Choroid plexus epithelial cell (primary cell): Measurements from ENCODE around the gene TMPRSS7.
A peak's percentile ranks its signal among the peaks of the same experiment; 100 is the strongest.
"Not testable (repeated sequence)": the region's sequence is repeated elsewhere in the genome, so short reads cannot be mapped to it uniquely, and the experiment has no call there.

Experiments
- DNase-seq: peaks from one replicate; pipeline ENCODE4 v3.0.0-alpha.2; 2010; ENCODE audit warnings: low read depth
- H3K4me3 ChIP-seq: 2 replicates; pipeline ENCODE4 v1.5.1; 2011; ENCODE audit warnings: low read depth, mild to moderate bottlenecking, control low read depth, low read length, moderate library complexity
- TF ChIP-seq, protein P1 (sequence below): conservative IDR thresholded peaks from 2 replicates; pipeline ENCODE4 v1.5.1; 2011; ENCODE audit warnings: low read depth, mild to moderate bottlenecking, control low read depth, inconsistent platforms, low read length, moderate library complexity

Gene TMPRSS7

GRCh38 chr3:112020674-112021085, 13.9 kb upstream of the TMPRSS7 start:
- DNase-seq = no peak

DNA sequence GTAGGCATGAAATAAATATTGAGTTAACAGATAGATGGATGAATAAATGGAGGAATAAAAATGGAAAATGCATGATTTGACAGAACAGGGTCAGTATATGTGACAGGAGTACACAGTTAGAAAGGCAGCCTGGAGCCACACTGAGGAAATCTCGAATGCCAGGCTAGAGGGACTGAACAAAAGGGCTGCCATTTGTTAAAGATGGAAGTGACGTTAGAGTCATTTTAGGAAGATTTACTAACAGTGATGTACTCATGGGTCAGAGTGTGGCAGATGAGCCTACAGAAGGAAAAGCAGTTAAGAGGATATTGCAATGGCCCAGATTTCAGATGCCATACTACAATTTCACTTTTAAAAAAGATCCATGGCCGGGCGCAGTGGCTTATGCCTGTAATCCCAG, 7.4 kb upstream of the TMPRSS7 start:
- DNase-seq = no peak
- TF ChIP-seq, protein P1, sequence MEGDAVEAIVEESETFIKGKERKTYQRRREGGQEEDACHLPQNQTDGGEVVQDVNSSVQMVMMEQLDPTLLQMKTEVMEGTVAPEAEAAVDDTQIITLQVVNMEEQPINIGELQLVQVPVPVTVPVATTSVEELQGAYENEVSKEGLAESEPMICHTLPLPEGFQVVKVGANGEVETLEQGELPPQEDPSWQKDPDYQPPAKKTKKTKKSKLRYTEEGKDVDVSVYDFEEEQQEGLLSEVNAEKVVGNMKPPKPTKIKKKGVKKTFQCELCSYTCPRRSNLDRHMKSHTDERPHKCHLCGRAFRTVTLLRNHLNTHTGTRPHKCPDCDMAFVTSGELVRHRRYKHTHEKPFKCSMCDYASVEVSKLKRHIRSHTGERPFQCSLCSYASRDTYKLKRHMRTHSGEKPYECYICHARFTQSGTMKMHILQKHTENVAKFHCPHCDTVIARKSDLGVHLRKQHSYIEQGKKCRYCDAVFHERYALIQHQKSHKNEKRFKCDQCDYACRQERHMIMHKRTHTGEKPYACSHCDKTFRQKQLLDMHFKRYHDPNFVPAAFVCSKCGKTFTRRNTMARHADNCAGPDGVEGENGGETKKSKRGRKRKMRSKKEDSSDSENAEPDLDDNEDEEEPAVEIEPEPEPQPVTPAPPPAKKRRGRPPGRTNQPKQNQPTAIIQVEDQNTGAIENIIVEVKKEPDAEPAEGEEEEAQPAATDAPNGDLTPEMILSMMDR = no peak
- H3K4me3 ChIP-seq = no peak overlapping the region

More at GRCh38 chr3:112020674-112021085, 13.9 kb upstream of the TMPRSS7 start:
- H3K4me3 ChIP-seq = no peak overlapping the region
- TF ChIP-seq, protein P1 = no peak

DNA sequence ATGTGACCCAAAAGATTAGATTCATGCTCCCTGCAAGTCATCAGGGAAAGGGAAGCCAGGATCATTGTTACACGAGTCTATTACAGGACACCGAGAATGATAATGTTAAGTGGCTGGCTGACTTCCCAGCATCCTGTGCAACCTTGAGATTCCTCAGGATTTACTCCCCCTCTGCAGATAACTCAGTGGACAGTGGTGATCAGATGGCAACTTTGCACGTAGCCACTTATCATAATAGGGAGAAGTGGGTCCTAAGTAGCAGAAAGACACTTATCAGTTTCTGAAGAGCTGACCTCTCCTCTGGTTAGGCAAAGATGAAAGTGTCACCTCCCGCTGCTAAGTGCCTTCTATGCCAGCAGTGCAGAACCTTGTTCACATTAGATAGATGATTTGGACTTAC, 6.7 kb upstream of the TMPRSS7 start:
- DNase-seq = no peak
- H3K4me3 ChIP-seq = no peak overlapping the region
- TF ChIP-seq, protein P1 = no peak

- TF ChIP-seq, protein P1 = no peak
- no peak for DNase-seq
Observed at GRCh38 chr3:112030901-112031300, 3.6 kb upstream of the TMPRSS7 start.

GRCh38 chr3:112032098-112032731, 2.3 kb upstream of the TMPRSS7 start:
- DNase-seq = no peak
- no peak overlapping the region for H3K4me3 ChIP-seq

More at GRCh38 chr3:112030901-112031300, 3.6 kb upstream of the TMPRSS7 start:
- H3K4me3 ChIP-seq = no peak overlapping the region

DNA sequence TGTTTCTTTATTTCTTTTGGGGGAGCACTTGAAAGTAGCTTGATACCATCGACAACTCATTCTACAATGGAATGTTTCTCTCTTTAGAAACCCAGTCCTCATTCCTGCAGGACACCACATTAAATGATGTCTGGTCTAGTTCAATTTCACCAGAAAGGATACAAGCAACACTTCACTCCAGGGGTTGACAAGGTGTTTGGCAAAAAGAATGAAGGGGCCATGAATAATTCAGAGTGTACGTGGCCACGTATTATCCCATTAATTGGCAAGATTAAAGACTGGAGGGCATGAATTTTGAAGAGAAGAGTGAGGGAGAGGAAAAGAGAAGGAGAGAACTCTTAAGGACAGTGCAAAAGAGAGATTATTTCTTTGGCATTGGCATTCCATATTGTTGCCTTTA, 705 bp downstream of the TMPRSS7 start:
- TF ChIP-seq, protein P1 = no peak
- no peak overlapping the region for H3K4me3 ChIP-seq
- no peak for DNase-seq

More at GRCh38 chr3:112032098-112032731, 2.3 kb upstream of the TMPRSS7 start:
- TF ChIP-seq, protein P1 = no peak

DNA sequence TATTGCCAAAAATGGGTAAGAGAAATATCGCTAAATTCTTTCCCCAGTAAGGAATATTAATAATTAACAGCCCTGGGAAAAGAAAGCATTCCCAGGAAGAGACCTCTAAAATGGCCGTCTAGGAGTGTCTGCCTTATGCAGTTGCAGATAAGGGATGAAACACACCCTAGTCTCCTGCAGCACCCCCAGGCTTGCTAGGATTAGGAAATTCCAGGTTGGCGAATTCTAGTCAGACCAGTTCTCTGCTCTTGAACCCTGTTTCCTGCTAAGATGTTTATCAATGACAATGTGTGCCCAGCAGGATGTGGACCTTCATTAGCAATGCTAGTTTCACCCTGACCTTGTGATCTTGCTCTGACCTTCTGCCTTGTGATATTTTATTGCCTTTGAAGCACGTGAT, 2.7 kb downstream of the TMPRSS7 start:
- DNase-seq, H3K4me3 ChIP-seq: not testable (repeated sequence)

GRCh38 chr3:112038863-112039262, 4.3 kb downstream of the TMPRSS7 start:
- DNase-seq = peak; percentile 53

More at GRCh38 chr3:112038863-112039262, 4.3 kb downstream of the TMPRSS7 start:
- no peak overlapping the region for H3K4me3 ChIP-seq
- TF ChIP-seq, protein P1 = no peak
